CD1c-positive myeloid dendritic cell (primary cell): ENCODE results near the gene GPR75.
"Not testable (repeated sequence)": the region's sequence is repeated elsewhere in the genome, so short reads cannot be mapped to it uniquely, and the experiment has no call there.

Experiments used
- DNase-seq: peaks from one replicate; pipeline ENCODE4 v3.0.0-alpha.2; 2016; ENCODE audit errors: extremely low spot score

GPR75 gene

GRCh38 chr2:53852532-53852931 is 7.2 kb downstream of the GPR75 start:
- no peak for DNase-seq

DNA sequence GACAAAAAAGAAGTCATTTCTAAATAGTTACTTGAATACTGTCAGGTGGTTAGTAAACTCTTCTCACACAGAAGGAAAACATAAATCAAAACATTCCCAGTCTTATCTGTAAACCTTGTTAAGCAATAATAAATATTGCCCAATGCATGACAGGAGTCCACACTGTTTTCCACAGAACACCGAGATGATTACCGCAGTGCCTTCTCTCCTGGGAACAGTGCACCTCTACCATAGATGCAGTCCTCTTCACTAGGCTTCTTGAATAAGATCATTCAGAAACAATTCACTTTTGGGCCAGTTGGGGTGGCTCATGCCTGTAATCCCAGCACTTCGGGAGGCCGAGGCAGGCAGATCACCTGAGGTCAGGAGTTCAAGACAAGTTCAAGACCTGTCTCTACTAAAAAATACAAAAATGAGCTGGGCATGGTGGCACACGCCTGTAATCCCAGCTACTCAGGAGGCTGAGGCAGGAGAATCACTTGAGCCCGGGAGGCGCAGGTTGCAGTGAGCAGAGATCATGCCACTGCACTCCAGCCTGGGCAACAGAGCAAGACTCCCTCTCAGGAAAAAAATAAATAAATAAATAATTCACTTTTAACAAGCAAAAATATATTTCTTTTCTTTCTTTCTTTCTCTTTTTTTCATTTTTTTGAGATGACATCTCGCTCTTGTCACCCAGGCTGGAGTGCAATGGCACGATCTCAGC is 8.6 kb downstream of the GPR75 start:
- not testable (repeated sequence) for DNase-seq

DNA sequence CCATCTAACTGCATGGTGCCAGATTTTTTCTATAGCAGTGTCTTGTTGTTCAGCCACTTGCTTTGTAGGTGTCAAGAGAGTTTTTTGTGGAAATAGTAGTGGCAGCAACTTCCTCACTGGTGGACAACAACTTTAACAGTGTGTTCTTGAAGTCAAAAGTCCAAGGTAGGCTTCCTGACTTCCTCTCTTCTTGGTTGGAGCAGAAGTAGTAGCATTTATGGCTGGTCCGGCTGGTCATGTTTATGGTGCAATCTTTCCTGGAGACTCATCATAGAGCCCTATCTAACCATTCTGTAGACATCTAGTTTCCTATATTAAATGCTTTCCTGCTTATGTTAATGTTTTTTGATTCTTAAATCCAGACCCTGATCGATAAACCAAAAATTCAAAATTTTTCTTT is 11.7 kb downstream of the GPR75 start:
- no peak for DNase-seq

- no peak for DNase-seq
Observed at GRCh38 chr2:53843595-53843994, 16.2 kb downstream of the GPR75 start.

GRCh38 chr2:53842891-53843290 is 16.9 kb downstream of the GPR75 start:
- no peak for DNase-seq

GRCh38 chr2:53841651-53842050 is 18.1 kb downstream of the GPR75 start:
- DNase-seq = not testable (repeated sequence)

- no peak for DNase-seq
Observed at GRCh38 chr2:53840580-53840979, 19.2 kb downstream of the GPR75 start.

- not testable (repeated sequence) for DNase-seq
Observed at GRCh38 chr2:53829980-53830290, 29.8 kb downstream of the GPR75 start.

- no peak for DNase-seq
Observed at GRCh38 chr2:53829273-53829979, 30.3 kb downstream of the GPR75 start.

DNA sequence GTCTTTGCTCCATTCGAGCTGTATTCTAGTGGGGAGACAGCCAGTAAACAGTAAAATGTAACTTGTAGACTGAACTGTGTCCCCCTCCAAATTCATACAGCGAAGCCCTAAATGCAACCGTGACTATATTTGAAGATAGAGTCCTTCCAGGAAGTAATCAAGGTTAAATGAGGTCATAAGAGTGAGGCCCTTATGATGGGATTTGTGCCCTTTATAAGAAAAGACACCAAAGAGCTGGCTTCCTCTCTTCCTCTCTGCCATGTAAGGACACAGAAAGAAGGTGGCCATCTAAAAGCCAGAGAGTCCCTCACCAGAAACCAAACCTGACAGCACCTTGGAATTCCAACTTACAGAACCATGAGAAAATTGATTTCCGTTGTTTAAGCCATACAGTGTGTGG is 31.4 kb downstream of the GPR75 start:
- DNase-seq = no peak

DNA sequence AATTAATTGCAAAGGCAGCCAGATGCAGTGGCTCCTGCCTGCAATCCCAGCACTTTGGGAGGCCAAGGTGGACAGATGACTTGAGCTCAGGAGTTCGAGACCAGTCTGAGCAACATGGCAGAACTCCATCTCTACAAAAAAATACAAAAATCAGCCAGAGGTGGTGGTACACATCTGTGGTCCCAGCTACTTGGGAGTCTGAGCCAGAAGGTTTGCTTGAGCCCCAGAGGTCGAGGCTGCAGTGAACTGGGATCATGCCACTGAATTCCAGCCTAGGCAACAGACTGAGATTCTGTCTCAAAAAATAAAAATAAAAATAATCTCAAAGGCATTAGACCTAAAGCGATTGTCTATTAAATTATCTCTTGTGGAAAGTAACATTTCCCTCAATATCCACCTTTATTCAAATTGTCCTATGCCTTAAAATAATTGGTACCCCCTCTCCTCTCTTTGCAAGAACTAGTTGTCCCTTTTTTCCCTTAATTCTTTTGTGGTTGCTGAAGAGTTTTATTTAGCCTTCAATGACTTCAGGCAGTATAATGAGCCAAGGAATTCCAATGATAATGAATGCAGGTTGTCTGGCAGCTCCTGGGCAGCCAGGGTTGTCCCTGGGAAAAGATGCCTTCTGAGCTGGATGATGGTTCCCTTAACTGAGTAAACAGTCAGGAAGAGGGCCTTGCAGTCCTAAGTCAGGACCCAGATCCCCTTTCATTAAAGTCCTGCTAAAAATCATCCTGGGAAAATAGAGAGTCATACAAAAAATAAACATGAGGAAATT is 32.2 kb downstream of the GPR75 start:
- DNase-seq = no peak

GRCh38 chr2:53826587-53827397 is 33.0 kb downstream of the GPR75 start:
- DNase-seq = no peak

DNA sequence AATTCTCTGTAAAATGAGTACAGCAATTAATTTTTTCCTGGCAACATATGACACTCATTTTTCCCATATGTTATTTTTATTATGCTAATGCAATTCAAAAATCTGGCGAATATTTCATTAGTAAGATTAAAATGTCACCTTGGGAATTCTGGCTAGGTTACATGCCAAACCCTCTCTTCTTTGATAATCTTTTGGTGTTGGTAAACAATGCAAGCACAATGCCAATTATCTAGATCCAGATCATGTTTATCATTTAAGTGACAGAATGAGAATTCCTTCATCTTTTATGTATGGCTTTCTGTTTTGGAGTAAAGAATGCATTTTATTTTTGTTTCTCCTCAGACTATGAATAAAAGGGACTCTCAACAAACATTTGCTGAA is 33.7 kb downstream of the GPR75 start:
- DNase-seq = no peak

- DNase-seq = not testable (repeated sequence)
Observed at GRCh38 chr2:53823639-53824038, 36.1 kb downstream of the GPR75 start.

DNA sequence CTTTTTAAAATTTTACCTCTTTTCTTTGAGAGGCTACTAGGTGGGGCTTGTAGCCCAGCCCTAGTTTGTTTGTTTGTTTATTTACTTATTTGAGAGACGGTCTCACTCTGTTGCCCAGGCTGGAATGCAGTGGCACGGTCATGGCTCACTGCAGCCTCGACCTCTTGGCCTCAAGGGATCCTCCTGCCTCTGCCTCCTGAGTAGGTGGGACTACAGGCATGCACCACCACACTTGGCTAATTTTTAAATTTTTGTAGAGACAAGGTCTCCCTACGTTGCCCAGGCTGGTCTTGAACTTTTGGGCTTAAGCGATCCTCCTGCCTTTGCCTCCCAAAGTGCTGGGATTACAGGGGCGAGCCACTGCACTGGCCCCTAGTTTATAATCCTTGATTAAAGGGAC is 38.0 kb downstream of the GPR75 start:
- no peak for DNase-seq

- no peak for DNase-seq
Observed at GRCh38 chr2:53820711-53821110, 39.1 kb downstream of the GPR75 start.

DNA sequence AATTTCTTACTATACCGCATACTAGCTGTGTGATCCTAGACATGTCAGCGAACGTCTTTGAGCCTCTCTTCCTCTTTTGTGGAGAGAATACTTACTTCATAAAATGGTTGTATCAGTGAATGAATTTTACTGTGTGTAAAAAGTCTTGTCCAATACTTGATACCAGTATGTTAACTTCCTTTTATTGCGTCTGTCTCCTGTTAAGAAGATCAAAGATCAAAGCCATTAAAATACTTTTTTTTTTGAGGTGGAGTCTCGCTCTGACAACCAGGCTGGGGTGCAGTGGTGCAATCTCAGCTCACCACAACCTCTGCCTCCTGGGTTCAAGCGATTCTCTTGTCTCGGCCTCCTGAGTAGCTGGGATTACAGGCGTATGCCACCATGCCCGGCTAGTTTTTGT is 39.7 kb downstream of the GPR75 start:
- DNase-seq = no peak

DNA sequence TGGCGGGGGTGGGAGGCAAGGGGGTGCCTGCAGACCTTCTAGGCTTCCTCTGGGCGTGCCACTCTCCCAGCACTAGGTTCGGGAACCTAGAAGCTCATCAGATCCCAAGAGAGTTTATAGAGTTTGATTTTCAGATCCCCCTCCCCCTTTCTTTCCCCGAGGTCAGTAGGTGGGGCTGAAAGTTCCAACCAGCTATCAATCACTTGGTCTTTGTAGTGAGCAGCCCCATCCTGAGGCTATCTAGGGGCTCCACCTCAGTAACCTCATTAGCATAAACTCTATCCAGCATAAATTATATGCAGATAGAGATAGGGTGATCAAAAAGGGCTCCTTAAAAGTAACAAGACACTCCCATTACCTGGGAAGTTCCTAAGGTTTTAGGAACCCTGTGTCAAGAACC is 40.1 kb downstream of the GPR75 start:
- no peak for DNase-seq

DNA sequence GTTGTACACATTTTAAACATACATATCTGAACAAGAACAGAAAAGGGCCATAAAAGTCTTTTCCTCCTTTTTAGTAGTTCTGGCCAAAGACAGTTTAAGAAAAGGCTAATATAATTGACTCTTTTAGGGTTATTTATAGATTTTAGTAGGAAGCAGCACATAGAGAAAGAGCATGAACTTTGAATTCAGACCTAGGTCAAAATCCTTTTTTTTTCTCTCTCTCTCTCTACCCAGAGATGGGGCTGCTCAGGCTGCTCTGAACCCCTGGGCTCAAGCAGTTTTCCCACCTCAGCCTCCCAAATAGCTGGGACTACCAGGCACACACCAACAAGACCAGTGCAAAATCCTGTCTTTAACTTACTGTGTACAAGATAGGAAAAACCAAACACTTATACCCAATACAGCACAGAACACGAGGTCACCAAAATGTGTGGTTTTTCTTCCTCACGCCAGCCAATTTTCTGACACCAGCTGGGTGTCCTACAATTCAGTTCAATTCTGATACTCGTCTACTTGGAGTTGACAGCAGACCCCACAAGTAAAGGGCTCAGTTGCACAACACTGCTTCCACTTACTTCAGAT is 40.8 kb downstream of the GPR75 start:
- DNase-seq = no peak

DNA sequence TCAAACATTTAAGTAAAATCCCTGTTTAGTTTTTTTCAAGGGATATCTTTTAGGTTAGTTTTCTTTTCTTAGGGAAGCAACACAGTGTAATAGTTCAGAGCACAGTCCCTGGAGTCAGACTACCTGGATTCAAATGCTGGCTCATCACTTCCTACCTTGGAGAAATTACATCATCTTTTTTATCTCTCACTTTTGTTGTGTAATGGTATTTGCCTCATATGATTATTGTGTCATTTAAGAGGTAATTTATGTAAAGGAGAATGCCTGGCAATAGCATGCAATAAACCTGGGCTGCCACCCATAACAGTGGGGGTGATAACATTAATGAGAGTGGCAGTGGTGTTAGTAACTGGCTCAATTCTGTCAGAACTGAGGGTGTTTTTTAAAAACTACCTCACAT is 46.6 kb downstream of the GPR75 start:
- no peak for DNase-seq

DNA sequence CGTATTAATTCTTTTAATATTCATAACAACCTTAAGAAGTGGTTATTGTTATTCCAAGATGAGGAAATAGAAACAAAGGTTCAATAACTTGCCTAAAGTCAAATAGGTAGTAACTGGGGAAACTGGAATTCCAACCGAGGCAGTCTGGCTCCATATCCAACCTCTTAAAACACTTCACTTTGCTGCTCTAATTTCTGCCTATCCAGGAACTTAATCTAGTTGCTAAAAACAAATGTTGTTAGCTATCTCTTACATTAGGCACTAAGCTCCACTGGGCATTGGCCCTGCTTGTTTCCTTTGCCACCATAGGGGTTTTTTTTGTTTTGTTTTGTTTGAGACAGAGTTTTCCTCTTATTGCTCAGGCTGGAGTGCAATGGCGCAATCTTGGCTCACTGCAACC is 48.2 kb downstream of the GPR75 start:
- DNase-seq = no peak
